Neural cell (in vitro differentiated cells): ENCODE measurements around the gene TOGARAM1.

Experiments used
- EP300 ChIP-seq: fragments of 450-650 bp; conservative IDR thresholded peaks from 2 replicates; pipeline ENCODE4 v1.6.1; 2014; ENCODE audit warnings: antibody characterized with exemption, mild to moderate bottlenecking, moderate library complexity; ENCODE audit not compliant: poor library complexity, severe bottlenecking
- EZH2 ChIP-seq: fragments of 200-600, 300-800 bp; shearing (Covaris generic), sonication (generic); IDR thresholded peaks from 2 replicates; pipeline ENCODE4 v1.6.1; 2014; ENCODE audit warnings: antibody characterized with exemption, low read length, borderline replicate concordance, mild to moderate bottlenecking; ENCODE audit not compliant: insufficient read depth, poor library complexity, severe bottlenecking
- MXI1 ChIP-seq: fragments of 450-650 bp; conservative IDR thresholded peaks from 2 replicates; pipeline ENCODE4 v1.6.1; 2014; ENCODE audit warnings: antibody characterized with exemption, mild to moderate bottlenecking; ENCODE audit not compliant: poor library complexity, severe bottlenecking
- POLR2AphosphoS5 ChIP-seq: IDR thresholded peaks from 2 replicates; pipeline ENCODE4 v1.6.1; 2012
- RAD21 ChIP-seq: fragments of 450-650 bp; conservative IDR thresholded peaks from 2 replicates; pipeline ENCODE4 v1.6.1; 2014; ENCODE audit warnings: antibody characterized with exemption, mild to moderate bottlenecking, moderate library complexity
- SMC3 ChIP-seq: fragments of 450-650 bp; conservative IDR thresholded peaks from 2 replicates; pipeline ENCODE4 v1.6.1; 2014; ENCODE audit warnings: antibody characterized with exemption, mild to moderate bottlenecking, moderate library complexity; ENCODE audit not compliant: poor library complexity
- TAF1 ChIP-seq: IDR thresholded peaks from 2 replicates; pipeline ENCODE4 v1.6.1; 2012; ENCODE audit warnings: low read depth
- TF ChIP-seq, protein P1 (sequence below): fragments of 450-650 bp; IDR thresholded peaks from 2 replicates; pipeline ENCODE4 v1.5.1; 2014; ENCODE audit warnings: antibody characterized with exemption, mild to moderate bottlenecking, moderate library complexity; ENCODE audit not compliant: poor library complexity, severe bottlenecking
- TF ChIP-seq, protein P2 (sequence below): IDR thresholded peaks from 2 replicates; pipeline ENCODE4 v1.6.1; 2012; ENCODE audit warnings: borderline replicate concordance

DNA sequence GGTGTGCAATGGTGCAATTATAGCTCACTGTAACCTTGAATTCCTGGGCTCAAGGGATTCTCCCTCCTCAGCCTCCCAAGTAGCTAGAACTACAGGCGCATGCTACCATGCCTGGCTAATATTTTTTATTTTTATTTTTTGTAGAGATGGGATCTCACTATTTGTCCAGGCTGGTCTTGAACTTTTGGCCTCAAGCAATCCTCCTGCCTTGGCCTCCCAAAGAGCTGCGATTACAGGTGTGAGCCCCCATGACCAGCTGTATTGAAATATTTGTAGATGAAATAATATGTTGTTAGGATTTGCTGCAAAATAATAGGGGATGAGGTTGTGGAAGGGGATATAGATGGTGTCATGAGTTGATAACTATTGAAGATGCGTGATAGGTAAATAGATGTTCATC is 5.1 kb upstream of the TOGARAM1 start:
- TF ChIP-seq, protein P1, sequence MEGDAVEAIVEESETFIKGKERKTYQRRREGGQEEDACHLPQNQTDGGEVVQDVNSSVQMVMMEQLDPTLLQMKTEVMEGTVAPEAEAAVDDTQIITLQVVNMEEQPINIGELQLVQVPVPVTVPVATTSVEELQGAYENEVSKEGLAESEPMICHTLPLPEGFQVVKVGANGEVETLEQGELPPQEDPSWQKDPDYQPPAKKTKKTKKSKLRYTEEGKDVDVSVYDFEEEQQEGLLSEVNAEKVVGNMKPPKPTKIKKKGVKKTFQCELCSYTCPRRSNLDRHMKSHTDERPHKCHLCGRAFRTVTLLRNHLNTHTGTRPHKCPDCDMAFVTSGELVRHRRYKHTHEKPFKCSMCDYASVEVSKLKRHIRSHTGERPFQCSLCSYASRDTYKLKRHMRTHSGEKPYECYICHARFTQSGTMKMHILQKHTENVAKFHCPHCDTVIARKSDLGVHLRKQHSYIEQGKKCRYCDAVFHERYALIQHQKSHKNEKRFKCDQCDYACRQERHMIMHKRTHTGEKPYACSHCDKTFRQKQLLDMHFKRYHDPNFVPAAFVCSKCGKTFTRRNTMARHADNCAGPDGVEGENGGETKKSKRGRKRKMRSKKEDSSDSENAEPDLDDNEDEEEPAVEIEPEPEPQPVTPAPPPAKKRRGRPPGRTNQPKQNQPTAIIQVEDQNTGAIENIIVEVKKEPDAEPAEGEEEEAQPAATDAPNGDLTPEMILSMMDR = no peak
- TF ChIP-seq EZH2 (no peak), SMC3 (no peak), POLR2AphosphoS5 (no peak), MXI1 (no peak), TAF1 (no peak), RAD21 (no peak), EP300 (no peak)
- TF ChIP-seq, protein P2, sequence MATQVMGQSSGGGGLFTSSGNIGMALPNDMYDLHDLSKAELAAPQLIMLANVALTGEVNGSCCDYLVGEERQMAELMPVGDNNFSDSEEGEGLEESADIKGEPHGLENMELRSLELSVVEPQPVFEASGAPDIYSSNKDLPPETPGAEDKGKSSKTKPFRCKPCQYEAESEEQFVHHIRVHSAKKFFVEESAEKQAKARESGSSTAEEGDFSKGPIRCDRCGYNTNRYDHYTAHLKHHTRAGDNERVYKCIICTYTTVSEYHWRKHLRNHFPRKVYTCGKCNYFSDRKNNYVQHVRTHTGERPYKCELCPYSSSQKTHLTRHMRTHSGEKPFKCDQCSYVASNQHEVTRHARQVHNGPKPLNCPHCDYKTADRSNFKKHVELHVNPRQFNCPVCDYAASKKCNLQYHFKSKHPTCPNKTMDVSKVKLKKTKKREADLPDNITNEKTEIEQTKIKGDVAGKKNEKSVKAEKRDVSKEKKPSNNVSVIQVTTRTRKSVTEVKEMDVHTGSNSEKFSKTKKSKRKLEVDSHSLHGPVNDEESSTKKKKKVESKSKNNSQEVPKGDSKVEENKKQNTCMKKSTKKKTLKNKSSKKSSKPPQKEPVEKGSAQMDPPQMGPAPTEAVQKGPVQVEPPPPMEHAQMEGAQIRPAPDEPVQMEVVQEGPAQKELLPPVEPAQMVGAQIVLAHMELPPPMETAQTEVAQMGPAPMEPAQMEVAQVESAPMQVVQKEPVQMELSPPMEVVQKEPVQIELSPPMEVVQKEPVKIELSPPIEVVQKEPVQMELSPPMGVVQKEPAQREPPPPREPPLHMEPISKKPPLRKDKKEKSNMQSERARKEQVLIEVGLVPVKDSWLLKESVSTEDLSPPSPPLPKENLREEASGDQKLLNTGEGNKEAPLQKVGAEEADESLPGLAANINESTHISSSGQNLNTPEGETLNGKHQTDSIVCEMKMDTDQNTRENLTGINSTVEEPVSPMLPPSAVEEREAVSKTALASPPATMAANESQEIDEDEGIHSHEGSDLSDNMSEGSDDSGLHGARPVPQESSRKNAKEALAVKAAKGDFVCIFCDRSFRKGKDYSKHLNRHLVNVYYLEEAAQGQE = no peak
